NT2/D1 (cell line): ENCODE data around the gene DDX18.

ENCODE experiments used
- SUZ12 ChIP-seq: IDR thresholded peaks from 2 replicates; pipeline ENCODE4 v1.6.1; 2011; ENCODE audit not compliant: insufficient read length, insufficient read depth; ENCODE audit errors: extremely low read depth
- YY1 ChIP-seq: IDR thresholded peaks from 2 replicates; pipeline ENCODE4 v1.6.1; 2011; ENCODE audit not compliant: insufficient read length, insufficient read depth
- ZNF274 ChIP-seq: IDR thresholded peaks from 2 replicates; pipeline ENCODE4 v1.6.1; 2011; ENCODE audit warnings: mild to moderate bottlenecking, low read depth, low read length

DNA sequence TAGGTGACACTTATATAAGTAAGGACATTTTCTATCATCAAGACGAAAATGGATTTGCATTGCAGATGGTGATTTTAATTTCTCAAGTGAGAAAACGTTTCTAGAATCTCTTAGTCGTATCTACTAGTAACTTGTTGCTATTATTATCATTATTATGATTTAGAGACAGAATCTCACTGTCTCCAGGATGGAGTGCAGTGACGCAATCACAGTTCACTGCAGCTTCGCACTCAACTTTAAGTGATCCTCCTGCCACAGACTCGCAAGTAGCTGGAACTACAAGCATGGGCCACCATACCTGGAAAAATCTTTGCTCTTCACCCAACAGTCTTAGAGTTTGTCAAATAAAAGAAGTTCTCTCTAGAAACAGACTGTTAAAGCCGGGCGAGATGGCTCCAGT is 37.6 kb upstream of the DDX18 start:
- TF ChIP-seq ZNF274: no peak
- no peak for TF ChIP-seq SUZ12
- TF ChIP-seq YY1: no peak
